Subcutaneous adipose tissue (tissue), 4 donors: ENCODE data around the gene NHSL2. TPM values are rescaled to one million over a fixed set of nuclear protein-coding genes. Genes with fewer than 3 reads are reported as not detected.

Source experiments
- total RNA-seq, 4 donors: library from RNA; depleted of rRNA; stranded (reverse); fragments of >200 nt; gene quantifications; one replicate each; pipeline ENCODE4 v1.1.0, GENCODE V29; 2016
- TF ChIP-seq, protein P1 (sequence below): fragments of 450-650 bp; IDR thresholded peaks from one replicate; pipeline ENCODE4 v1.5.1; 2016; ENCODE audit warnings: low read depth, mild to moderate bottlenecking, control low read depth, antibody characterized with exemption, moderate library complexity

NHSL2 gene
- total RNA-seq, 4 donors from 2014 or later, result 5.6 to 12.2 (median 8.8) TPM

DNA sequence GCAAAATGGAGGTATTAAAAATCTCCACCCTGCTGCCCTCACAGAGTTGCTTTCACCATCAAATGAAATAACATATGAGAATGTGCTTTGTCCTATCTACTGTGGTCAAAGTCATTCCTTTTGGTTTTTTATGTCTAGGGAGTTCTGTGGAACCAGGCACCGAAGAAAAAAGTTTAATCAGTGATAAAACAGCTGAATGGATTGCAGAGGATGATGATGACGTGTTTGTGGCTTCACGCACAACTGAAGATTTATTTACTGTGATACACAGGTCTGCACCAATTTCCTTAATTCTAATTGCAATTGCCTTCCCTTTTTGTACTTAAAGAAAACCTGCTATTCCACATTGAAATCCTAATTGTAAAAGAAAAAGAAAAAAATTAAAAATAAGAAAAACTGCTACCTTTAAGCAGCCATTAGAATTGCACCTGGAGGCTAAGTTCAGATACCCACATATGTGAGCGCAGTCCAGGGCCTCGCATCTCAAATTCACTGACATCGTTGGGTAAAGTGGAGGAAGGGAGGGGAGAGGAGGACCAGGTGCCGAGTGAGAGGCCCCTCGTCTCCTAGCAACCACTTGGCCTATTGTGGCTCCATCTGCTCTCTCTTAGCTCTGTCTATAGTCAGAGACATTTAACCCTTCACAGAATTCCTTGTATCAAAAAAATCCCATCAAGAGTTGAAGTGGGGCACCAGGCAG lies 231.6 kb downstream of the NHSL2 start:
- TF ChIP-seq, protein P1, sequence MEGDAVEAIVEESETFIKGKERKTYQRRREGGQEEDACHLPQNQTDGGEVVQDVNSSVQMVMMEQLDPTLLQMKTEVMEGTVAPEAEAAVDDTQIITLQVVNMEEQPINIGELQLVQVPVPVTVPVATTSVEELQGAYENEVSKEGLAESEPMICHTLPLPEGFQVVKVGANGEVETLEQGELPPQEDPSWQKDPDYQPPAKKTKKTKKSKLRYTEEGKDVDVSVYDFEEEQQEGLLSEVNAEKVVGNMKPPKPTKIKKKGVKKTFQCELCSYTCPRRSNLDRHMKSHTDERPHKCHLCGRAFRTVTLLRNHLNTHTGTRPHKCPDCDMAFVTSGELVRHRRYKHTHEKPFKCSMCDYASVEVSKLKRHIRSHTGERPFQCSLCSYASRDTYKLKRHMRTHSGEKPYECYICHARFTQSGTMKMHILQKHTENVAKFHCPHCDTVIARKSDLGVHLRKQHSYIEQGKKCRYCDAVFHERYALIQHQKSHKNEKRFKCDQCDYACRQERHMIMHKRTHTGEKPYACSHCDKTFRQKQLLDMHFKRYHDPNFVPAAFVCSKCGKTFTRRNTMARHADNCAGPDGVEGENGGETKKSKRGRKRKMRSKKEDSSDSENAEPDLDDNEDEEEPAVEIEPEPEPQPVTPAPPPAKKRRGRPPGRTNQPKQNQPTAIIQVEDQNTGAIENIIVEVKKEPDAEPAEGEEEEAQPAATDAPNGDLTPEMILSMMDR, result no peak

- TF ChIP-seq, protein P1, result no peak
These were observed 232.4 kb downstream of the NHSL2 start for GRCh38 chrX:72142794-72143608.

DNA sequence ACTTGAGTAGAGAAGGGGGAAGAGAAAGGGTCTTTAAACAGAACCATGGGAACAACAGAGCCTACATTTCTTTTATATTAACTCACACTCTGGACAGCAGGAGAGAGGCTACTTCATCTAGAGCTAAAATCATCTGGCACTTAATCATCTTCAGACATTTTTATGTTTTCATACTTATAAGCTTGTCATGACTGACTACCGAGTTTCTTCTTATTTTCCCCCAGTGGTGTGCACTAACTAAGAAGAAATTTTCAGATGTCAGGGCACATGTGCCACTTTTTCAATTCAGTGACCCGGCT lies 232.9 kb downstream of the NHSL2 start:
- TF ChIP-seq, protein P1, result no peak

GRCh38 chrX:72145181-72145580 lies 234.5 kb downstream of the NHSL2 start:
- TF ChIP-seq, protein P1, result no peak

- TF ChIP-seq, protein P1, result no peak
These were observed 235.9 kb downstream of the NHSL2 start for GRCh38 chrX:72146527-72146926.

DNA sequence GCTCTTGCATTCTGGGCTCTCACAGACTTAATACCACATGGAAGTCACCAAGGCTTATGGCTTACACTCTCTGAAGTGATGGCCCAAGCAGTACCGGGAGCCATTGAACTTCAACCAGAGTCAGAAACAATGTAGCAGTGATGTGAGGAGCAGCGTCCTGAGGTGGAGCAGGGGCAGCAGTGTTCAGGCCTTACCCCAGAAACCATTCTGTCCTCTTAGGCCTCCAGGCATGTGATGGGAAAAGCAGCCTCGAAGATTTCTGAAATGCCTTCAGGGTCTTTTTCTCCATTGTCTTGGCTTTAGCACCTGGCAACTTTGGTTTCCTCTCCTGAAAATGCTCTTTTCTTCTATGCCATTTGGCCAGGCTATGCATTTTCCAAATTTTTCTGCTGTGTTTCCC lies 248.1 kb downstream of the NHSL2 start:
- TF ChIP-seq, protein P1, result no peak

DNA sequence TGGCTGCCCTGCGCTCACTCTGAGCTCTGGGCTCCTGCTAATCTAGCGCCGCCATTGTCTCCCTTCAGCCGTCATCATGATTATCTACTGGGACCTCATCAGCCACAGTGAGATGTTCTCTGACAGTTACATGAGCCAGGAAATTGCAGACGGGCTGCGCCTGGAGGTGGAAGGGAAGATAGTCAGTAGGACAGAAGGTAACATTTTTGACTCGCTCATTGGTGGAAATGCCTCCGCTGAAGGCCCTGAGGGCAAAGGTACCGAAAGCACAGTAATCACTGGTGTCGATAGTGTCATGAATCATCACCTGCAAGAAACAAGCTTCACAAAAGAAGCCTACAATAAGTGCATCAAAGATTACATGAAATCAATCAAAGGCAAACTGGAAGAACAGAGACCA lies 249.1 kb downstream of the NHSL2 start:
- TF ChIP-seq, protein P1, result no peak
